Measurements from ENCODE around the gene ZNF48.

Gene ZNF48

GRCh38 chr16:30358990-30359870 is 36.0 kb upstream of the ZNF48 start:
- DNase-seq = no peak

GRCh38 chr16:30359871-30360170 is 35.4 kb upstream of the ZNF48 start:
- DNase-seq = no peak

GRCh38 chr16:30361180-30361579 is 34.0 kb upstream of the ZNF48 start:
- no peak for DNase-seq

- no peak for DNase-seq
These were observed 30.0 kb upstream of the ZNF48 start for GRCh38 chr16:30365200-30365599.

GRCh38 chr16:30366511-30366910 is 28.7 kb upstream of the ZNF48 start:
- no peak for DNase-seq

- DNase-seq = no peak
These were observed 27.7 kb upstream of the ZNF48 start for GRCh38 chr16:30367349-30368009.

- DNase-seq = peak; percentile 83
These were observed 27.0 kb upstream of the ZNF48 start for GRCh38 chr16:30368122-30368791.

- DNase-seq = peak; percentile 14
These were observed 26.5 kb upstream of the ZNF48 start for GRCh38 chr16:30368792-30369090.

- peak; percentile 34 for DNase-seq
These were observed 25.9 kb upstream of the ZNF48 start for GRCh38 chr16:30369091-30369937.

GRCh38 chr16:30369938-30370455 is 25.2 kb upstream of the ZNF48 start:
- DNase-seq = no peak

GRCh38 chr16:30370456-30371247 is 24.6 kb upstream of the ZNF48 start, which contains the start of gene TBC1D10B:
Gene TBC1D10B (minus strand): TSS chr16:30370494. CDS start chr16:30370183, 311 bp downstream.
- DNase-seq = peak; percentile 100

GRCh38 chr16:30371248-30371816 is 23.9 kb upstream of the ZNF48 start:
- no peak for DNase-seq

GRCh38 chr16:30372038-30372712 is 23.0 kb upstream of the ZNF48 start:
- DNase-seq = no peak

GRCh38 chr16:30372725-30373124 is 22.5 kb upstream of the ZNF48 start:
- no peak for DNase-seq

- no peak for DNase-seq
These were observed 20.7 kb upstream of the ZNF48 start, which contains the start of gene MYL11 for GRCh38 chr16:30374538-30374937. Gene MYL11 (plus strand): TSS chr16:30374802. CDS start chr16:30374858, 56 bp downstream.

GRCh38 chr16:30375864-30376263 is 19.4 kb upstream of the ZNF48 start:
- no peak for DNase-seq

GRCh38 chr16:30376461-30376902 is 18.7 kb upstream of the ZNF48 start:
- DNase-seq = no peak

GRCh38 chr16:30377050-30377811 is 18.0 kb upstream of the ZNF48 start:
- DNase-seq = no peak

GRCh38 chr16:30377812-30378235 is 17.4 kb upstream of the ZNF48 start:
- peak; percentile 64 for DNase-seq
